ENCODE measurements around the gene EPN2. TPM values are rescaled to one million over a fixed set of nuclear protein-coding genes. Genes with fewer than 3 reads are reported as not detected.

The EPN2 gene
- total and polyA plus RNA-seq, 4 donors, result 5.6 to 23.8 (median 12.2) TPM

DNA sequence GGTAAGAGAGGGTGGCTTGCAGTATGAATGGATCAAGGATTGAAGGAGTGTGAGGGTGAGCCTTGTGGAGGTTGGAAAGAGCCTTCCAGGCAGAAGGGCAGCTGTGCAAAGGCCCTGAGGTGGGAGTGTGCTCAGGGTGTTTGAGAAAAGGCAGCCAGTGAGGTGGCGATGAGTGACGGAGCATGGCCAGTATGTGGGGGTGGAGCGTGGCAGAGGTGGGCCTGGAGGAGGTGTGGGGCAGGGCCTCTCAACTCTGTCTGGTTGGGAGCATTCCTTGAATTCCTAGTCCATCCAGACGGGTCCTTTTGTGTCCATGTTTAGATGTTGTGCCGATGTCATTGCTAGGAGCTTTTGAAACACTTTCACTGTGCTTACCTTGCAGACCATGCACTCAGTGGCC lies 51.3 kb downstream of the EPN2 start:
- Histone ChIP-seq H3K4me3 (ENCODE audit: low read depth in 1 of 3, low read length in 3 of 3) (no peak overlapping the region), H3K9me3 (ENCODE audit: control insufficient read depth in 4 of 4, low read length in 3 of 4) (no peaks in the 10 kb centered on the region), H3K36me3 (ENCODE audit: control insufficient read depth in 4 of 4, insufficient read depth in 3 of 4, low read depth in 1 of 4, low read length in 3 of 4) (peaks cover 0 to under 1% (median 0%) of the 10 kb centered on the region in 4 donors), H3K27ac (ENCODE audit: low read depth in 1 of 2, low read length in 2 of 2) (no peak overlapping the region), H3K4me1 (ENCODE audit: control insufficient read depth in 4 of 4, insufficient read depth in 4 of 4, low read length in 3 of 4) (no peaks in the 10 kb centered on the region), H3K27me3 (ENCODE audit: control insufficient read depth in 4 of 4, insufficient read depth in 4 of 4, low read length in 3 of 4) (no peaks in the 10 kb centered on the region), H3K9ac (ENCODE audit: low read depth in 1 of 2, low read length in 2 of 2) (no peak overlapping the region)
- no peak for DNase-seq (ENCODE audit: low spot score)
- TF ChIP-seq YY1 (IDR thresholded peaks at IDR 0.05), result no peak
- no peak for TF ChIP-seq HNF4A (conservative IDR thresholded peaks at IDR 0.05)
- TF ChIP-seq, protein P1, sequence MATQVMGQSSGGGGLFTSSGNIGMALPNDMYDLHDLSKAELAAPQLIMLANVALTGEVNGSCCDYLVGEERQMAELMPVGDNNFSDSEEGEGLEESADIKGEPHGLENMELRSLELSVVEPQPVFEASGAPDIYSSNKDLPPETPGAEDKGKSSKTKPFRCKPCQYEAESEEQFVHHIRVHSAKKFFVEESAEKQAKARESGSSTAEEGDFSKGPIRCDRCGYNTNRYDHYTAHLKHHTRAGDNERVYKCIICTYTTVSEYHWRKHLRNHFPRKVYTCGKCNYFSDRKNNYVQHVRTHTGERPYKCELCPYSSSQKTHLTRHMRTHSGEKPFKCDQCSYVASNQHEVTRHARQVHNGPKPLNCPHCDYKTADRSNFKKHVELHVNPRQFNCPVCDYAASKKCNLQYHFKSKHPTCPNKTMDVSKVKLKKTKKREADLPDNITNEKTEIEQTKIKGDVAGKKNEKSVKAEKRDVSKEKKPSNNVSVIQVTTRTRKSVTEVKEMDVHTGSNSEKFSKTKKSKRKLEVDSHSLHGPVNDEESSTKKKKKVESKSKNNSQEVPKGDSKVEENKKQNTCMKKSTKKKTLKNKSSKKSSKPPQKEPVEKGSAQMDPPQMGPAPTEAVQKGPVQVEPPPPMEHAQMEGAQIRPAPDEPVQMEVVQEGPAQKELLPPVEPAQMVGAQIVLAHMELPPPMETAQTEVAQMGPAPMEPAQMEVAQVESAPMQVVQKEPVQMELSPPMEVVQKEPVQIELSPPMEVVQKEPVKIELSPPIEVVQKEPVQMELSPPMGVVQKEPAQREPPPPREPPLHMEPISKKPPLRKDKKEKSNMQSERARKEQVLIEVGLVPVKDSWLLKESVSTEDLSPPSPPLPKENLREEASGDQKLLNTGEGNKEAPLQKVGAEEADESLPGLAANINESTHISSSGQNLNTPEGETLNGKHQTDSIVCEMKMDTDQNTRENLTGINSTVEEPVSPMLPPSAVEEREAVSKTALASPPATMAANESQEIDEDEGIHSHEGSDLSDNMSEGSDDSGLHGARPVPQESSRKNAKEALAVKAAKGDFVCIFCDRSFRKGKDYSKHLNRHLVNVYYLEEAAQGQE (IDR thresholded peaks at IDR 0.05), result no peak
- no peak for TF ChIP-seq RAD21 (IDR thresholded peaks at IDR 0.05)
- TF ChIP-seq, protein P2, sequence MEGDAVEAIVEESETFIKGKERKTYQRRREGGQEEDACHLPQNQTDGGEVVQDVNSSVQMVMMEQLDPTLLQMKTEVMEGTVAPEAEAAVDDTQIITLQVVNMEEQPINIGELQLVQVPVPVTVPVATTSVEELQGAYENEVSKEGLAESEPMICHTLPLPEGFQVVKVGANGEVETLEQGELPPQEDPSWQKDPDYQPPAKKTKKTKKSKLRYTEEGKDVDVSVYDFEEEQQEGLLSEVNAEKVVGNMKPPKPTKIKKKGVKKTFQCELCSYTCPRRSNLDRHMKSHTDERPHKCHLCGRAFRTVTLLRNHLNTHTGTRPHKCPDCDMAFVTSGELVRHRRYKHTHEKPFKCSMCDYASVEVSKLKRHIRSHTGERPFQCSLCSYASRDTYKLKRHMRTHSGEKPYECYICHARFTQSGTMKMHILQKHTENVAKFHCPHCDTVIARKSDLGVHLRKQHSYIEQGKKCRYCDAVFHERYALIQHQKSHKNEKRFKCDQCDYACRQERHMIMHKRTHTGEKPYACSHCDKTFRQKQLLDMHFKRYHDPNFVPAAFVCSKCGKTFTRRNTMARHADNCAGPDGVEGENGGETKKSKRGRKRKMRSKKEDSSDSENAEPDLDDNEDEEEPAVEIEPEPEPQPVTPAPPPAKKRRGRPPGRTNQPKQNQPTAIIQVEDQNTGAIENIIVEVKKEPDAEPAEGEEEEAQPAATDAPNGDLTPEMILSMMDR (IDR thresholded peaks at IDR 0.05; ENCODE audit: low read depth, low read length, missing input control), result no peak
- TF ChIP-seq, protein P3, sequence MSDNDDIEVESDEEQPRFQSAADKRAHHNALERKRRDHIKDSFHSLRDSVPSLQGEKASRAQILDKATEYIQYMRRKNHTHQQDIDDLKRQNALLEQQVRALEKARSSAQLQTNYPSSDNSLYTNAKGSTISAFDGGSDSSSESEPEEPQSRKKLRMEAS (IDR thresholded peaks at IDR 0.05), result no peak
- TF ChIP-seq JUND (IDR thresholded peaks at IDR 0.05), result no peak
- 93% methylated on average over 5 of the region's 5 CpGs for WGBS

DNA sequence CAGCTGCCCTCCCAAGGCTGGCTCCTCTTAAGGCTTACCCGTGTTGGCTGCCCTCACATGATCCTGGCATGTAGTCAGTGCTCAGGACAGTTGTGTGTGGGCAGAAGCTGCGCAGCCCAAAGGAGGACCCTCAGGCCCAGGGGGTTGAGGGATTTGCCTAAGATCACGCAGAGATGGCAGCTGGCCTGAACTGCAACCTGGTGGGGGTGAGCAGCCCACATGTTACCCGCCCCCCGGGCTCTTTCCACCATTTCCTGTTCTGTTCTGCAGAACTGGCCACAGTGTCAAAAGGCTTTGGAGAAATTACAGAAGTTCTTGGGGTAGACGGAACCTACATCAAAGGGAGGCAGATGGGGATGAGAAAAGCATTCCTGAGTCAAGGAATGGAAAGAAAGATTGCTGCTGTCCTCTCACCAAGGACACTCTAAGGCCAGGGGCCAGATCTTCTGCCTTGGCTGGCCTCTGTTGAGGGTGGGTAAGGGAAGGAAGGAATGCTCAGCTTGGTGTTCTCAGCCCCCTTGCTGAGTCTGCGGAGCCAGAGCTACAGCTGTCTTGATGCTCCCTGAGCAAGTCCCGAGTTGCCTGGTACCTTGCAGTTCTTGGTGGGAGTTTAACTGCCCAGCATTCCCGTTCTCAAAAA lies 53.0 kb downstream of the EPN2 start:
- Histone ChIP-seq H3K36me3 (ENCODE audit: control insufficient read depth in 4 of 4, insufficient read depth in 3 of 4, low read depth in 1 of 4, low read length in 3 of 4) (no peaks in the 10 kb centered on the region), H3K27ac (ENCODE audit: low read depth in 1 of 2, low read length in 2 of 2) (no peak overlapping the region), H3K4me3 (ENCODE audit: low read depth in 1 of 3, low read length in 3 of 3) (no peak overlapping the region), H3K9me3 (ENCODE audit: control insufficient read depth in 4 of 4, low read length in 3 of 4) (no peaks in the 10 kb centered on the region), H3K9ac (ENCODE audit: low read depth in 1 of 2, low read length in 2 of 2) (no peak overlapping the region), H3K27me3 (ENCODE audit: control insufficient read depth in 4 of 4, insufficient read depth in 4 of 4, low read length in 3 of 4) (no peaks in the 10 kb centered on the region), H3K4me1 (ENCODE audit: control insufficient read depth in 4 of 4, insufficient read depth in 4 of 4, low read length in 3 of 4) (no peaks in the 10 kb centered on the region)
- WGBS, result 76% methylated on average over 9 of the region's 9 CpGs
- no peak for DNase-seq (ENCODE audit: low spot score)
- no peak for TF ChIP-seq RAD21 (IDR thresholded peaks at IDR 0.05)
- TF ChIP-seq RXRA (IDR thresholded peaks at IDR 0.05), result no peak
- TF ChIP-seq, protein P4, sequence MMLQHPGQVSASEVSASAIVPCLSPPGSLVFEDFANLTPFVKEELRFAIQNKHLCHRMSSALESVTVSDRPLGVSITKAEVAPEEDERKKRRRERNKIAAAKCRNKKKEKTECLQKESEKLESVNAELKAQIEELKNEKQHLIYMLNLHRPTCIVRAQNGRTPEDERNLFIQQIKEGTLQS (IDR thresholded peaks at IDR 0.05), result no peak
- no peak for TF ChIP-seq EGR1 (IDR thresholded peaks at IDR 0.05; ENCODE audit: low read depth in 2 of 2)
- TF ChIP-seq, protein P1 (IDR thresholded peaks at IDR 0.05), result no peak
- no peak for TF ChIP-seq HNF4A (conservative IDR thresholded peaks at IDR 0.05)
- TF ChIP-seq, protein P5, sequence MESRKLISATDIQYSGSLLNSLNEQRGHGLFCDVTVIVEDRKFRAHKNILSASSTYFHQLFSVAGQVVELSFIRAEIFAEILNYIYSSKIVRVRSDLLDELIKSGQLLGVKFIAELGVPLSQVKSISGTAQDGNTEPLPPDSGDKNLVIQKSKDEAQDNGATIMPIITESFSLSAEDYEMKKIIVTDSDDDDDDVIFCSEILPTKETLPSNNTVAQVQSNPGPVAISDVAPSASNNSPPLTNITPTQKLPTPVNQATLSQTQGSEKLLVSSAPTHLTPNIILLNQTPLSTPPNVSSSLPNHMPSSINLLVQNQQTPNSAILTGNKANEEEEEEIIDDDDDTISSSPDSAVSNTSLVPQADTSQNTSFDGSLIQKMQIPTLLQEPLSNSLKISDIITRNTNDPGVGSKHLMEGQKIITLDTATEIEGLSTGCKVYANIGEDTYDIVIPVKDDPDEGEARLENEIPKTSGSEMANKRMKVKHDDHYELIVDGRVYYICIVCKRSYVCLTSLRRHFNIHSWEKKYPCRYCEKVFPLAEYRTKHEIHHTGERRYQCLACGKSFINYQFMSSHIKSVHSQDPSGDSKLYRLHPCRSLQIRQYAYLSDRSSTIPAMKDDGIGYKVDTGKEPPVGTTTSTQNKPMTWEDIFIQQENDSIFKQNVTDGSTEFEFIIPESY (IDR thresholded peaks at IDR 0.05), result no peak
- TF ChIP-seq, protein P2 (IDR thresholded peaks at IDR 0.05; ENCODE audit: low read depth, low read length, missing input control), result no peak
- TF ChIP-seq HNF4G (IDR thresholded peaks at IDR 0.05), result no peak
- no peak for TF ChIP-seq SP1 (IDR thresholded peaks at IDR 0.05)
- no peak for TF ChIP-seq JUND (IDR thresholded peaks at IDR 0.05)
- no peak for TF ChIP-seq TAF1 (conservative IDR thresholded peaks at IDR 0.05)
- TF ChIP-seq FOXA1 (IDR thresholded peaks at IDR 0.05), result no peak
- no peak for TF ChIP-seq NR2F2 (IDR thresholded peaks at IDR 0.05)

Data from liver (tissue), 9 donors.